GM12874 (cell line): ENCODE data around the gene KAZN.

Experiments
- CTCF ChIP-seq: IDR thresholded peaks from 2 replicates; pipeline ENCODE4 v1.5.1; 2011; ENCODE audit warnings: low read depth, mild to moderate bottlenecking, control low read depth, low read length, moderate library complexity; ENCODE audit not compliant: insufficient read depth

The KAZN gene

GRCh38 chr1:14971221-14971620, 372.7 kb downstream of the KAZN start:
- no peak for TF ChIP-seq CTCF

GRCh38 chr1:14972107-14972506, 373.6 kb downstream of the KAZN start:
- TF ChIP-seq CTCF: no peak

- no peak for TF ChIP-seq CTCF
Measured at GRCh38 chr1:14973773-14974172, 375.3 kb downstream of the KAZN start.

GRCh38 chr1:14974361-14974760, 375.9 kb downstream of the KAZN start:
- no peak for TF ChIP-seq CTCF

GRCh38 chr1:14975119-14975518, 376.6 kb downstream of the KAZN start:
- TF ChIP-seq CTCF: no peak

- TF ChIP-seq CTCF: no peak
Measured at GRCh38 chr1:14976256-14976655, 377.8 kb downstream of the KAZN start.

- no peak for TF ChIP-seq CTCF
Measured at GRCh38 chr1:14977338-14977931, 378.9 kb downstream of the KAZN start.
